Measurements from ENCODE around the gene AP1M2.
"Not testable (repeated sequence)": the region's sequence is repeated elsewhere in the genome, so short reads cannot be mapped to it uniquely, and the experiment has no call there.

AP1M2 gene

GRCh38 chr19:10535613-10536012, 51.5 kb downstream of the AP1M2 start:
- DNase-seq, result no peak

GRCh38 chr19:10533646-10534386, 53.3 kb downstream of the AP1M2 start:
- no peak for DNase-seq

- no peak for DNase-seq
These were observed 54.7 kb downstream of the AP1M2 start for GRCh38 chr19:10532457-10532856.

GRCh38 chr19:10526887-10527286, 60.2 kb downstream of the AP1M2 start:
- DNase-seq, result not testable (repeated sequence)

GRCh38 chr19:10525636-10526035, 61.5 kb downstream of the AP1M2 start:
- no peak for DNase-seq

GRCh38 chr19:10523135-10523636, 63.9 kb downstream of the AP1M2 start:
- no peak for DNase-seq
